AG09309 (cell line): Measurements from ENCODE around the gene IL18BP.

Experiments used
- DNase-seq: peaks from one replicate; pipeline ENCODE4 v3.0.0-alpha.2; 2010; ENCODE audit warnings: low read depth
- H3K4me3 ChIP-seq: 2 replicates; pipeline ENCODE4 v1.5.1; 2011; ENCODE audit warnings: mild to moderate bottlenecking, low read depth, low read length, moderate library complexity; ENCODE audit not compliant: control insufficient read depth
- TF ChIP-seq, protein P1 (sequence below): IDR thresholded peaks from 2 replicates; pipeline ENCODE4 v1.5.1; 2011; ENCODE audit warnings: mild to moderate bottlenecking, low read depth, low read length, inconsistent platforms; ENCODE audit not compliant: insufficient read depth, control insufficient read depth; ENCODE audit errors: missing control alignments

The IL18BP gene

DNA sequence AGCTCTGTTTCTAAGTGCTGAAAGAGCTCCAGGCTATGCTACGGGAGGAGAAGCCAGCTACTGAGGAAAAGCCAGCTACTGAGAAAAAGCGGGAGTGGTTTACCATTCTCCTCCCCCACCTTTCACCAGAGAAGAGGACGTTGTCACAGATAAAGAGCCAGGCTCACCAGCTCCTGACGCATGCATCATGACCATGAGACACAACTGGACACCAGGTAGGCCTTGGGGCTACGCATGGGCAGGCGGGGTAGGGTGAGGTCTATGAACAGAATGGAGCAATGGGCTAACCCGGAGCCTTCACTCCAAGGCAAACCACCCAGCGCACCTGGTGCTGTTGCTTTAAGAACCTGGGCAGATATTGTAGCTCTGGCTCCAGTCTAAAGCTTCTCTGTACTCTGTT, 1.1 kb downstream of the IL18BP start:
- DNase-seq, result no peak
- TF ChIP-seq, protein P1, sequence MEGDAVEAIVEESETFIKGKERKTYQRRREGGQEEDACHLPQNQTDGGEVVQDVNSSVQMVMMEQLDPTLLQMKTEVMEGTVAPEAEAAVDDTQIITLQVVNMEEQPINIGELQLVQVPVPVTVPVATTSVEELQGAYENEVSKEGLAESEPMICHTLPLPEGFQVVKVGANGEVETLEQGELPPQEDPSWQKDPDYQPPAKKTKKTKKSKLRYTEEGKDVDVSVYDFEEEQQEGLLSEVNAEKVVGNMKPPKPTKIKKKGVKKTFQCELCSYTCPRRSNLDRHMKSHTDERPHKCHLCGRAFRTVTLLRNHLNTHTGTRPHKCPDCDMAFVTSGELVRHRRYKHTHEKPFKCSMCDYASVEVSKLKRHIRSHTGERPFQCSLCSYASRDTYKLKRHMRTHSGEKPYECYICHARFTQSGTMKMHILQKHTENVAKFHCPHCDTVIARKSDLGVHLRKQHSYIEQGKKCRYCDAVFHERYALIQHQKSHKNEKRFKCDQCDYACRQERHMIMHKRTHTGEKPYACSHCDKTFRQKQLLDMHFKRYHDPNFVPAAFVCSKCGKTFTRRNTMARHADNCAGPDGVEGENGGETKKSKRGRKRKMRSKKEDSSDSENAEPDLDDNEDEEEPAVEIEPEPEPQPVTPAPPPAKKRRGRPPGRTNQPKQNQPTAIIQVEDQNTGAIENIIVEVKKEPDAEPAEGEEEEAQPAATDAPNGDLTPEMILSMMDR, result no peak
- H3K4me3 ChIP-seq, result peak overlapping the region; percentile 5; the same call in 1 of the 2 replicates

- no peak for DNase-seq
- H3K4me3 ChIP-seq, result no peak overlapping the region
- TF ChIP-seq, protein P1, result no peak
Measured at GRCh38 chr11:72000202-72000867, 1.6 kb downstream of the IL18BP start.

GRCh38 chr11:72001285-72001684, 2.6 kb downstream of the IL18BP start:
- TF ChIP-seq, protein P1, result no peak
- H3K4me3 ChIP-seq, result no peak overlapping the region
- DNase-seq, result no peak

GRCh38 chr11:72001834-72002591, 3.3 kb downstream of the IL18BP start:
- no peak for DNase-seq
- no peak overlapping the region for H3K4me3 ChIP-seq
- TF ChIP-seq, protein P1, result no peak

GRCh38 chr11:72002841-72003775, 4.4 kb downstream of the IL18BP start:
- no peak overlapping the region for H3K4me3 ChIP-seq
- TF ChIP-seq, protein P1, result no peak
- DNase-seq, result no peak

GRCh38 chr11:72003776-72004171, 5.1 kb downstream of the IL18BP start:
- no peak overlapping the region for H3K4me3 ChIP-seq
- TF ChIP-seq, protein P1, result no peak
- no peak for DNase-seq
